HG03378 (cell line): ENCODE results near the gene ARVCF.

Experiments
- ATAC-seq: cut with Tn5 transposase; IDR thresholded peaks from one replicate; pipeline ENCODE4 v1.9.1; 2021; ENCODE audit warnings: mild to moderate bottlenecking, moderate library complexity; ENCODE audit not compliant: unreplicated experiment

The ARVCF gene

GRCh38 chr22:19921544-19922081, 95.0 kb downstream of the ARVCF start:
- no peak for ATAC-seq
